WTC11 (cell line): Measurements from ENCODE around the gene ABCA3. TPM values are rescaled to one million over a fixed set of nuclear protein-coding genes. Genes with fewer than 3 reads are reported as not detected.

Experiments used
- ATAC-seq: fragments of 200-7000 bp; cut with Tn5 transposase; 2 replicates; pipeline ENCODE4 v1.10.0; 2021; ENCODE audit warnings: mild to moderate bottlenecking, moderate library complexity
- CTCF ChIA-PET: fragments of 300-600 bp; sonication (Branson Sonifier 250); formaldehyde crosslinking; loops from one replicate; lab custom pipeline; 2021; ENCODE audit warnings: antibody characterized with exemption; lab: Charles Lee
- POLR2A ChIA-PET: fragments of 350-600 bp; sonication (Branson Sonifier 250); formaldehyde crosslinking; loops from one replicate; lab custom pipeline; 2021; ENCODE audit warnings: antibody characterized with exemption; lab: Charles Lee
- DNase-seq: peaks from one replicate; pipeline ENCODE4 v3.0.0; 2021; ENCODE audit warnings: low spot score
- H3K27ac Mint-ChIP-seq: 2 replicates; pipeline ENCODE4 v1.8.0; 2021; ENCODE audit warnings: mixed read lengths
- H3K27me3 Mint-ChIP-seq: 2 replicates; pipeline ENCODE4 v1.8.0; 2021; ENCODE audit warnings: low read depth, mild to moderate bottlenecking, moderate library complexity, mixed read lengths
- H3K36me3 Mint-ChIP-seq: 2 replicates; pipeline ENCODE4 v1.8.0; 2021; ENCODE audit warnings: mixed read lengths
- H3K4me1 Mint-ChIP-seq: 2 replicates; pipeline ENCODE4 v1.8.0; 2022; ENCODE audit warnings: mixed read lengths
- H3K4me3 Mint-ChIP-seq: 2 replicates; pipeline ENCODE4 v1.8.0; 2021; ENCODE audit warnings: mild to moderate bottlenecking, moderate library complexity, mixed read lengths
- H3K9me3 Mint-ChIP-seq: 2 replicates; pipeline ENCODE4 v1.8.0; 2021; ENCODE audit warnings: mixed read lengths
- CREB1 ChIP-seq: sonication (generic); formaldehyde crosslinking; IDR thresholded peaks from 2 replicates; pipeline ENCODE4 v1.8.0; 2023; ENCODE audit warnings: mild to moderate bottlenecking, missing genetic modification reagents
- CREM ChIP-seq: sonication (generic); formaldehyde crosslinking; IDR thresholded peaks from 2 replicates; pipeline ENCODE4 v1.8.1; 2022; ENCODE audit warnings: mild to moderate bottlenecking, missing genetic modification reagents, moderate library complexity
- ELF4 ChIP-seq: sonication (generic); formaldehyde crosslinking; IDR thresholded peaks from 2 replicates; pipeline ENCODE4 v1.8.1; 2022; ENCODE audit warnings: low read depth, mild to moderate bottlenecking, moderate library complexity, missing genetic modification reagents
- EMX1 ChIP-seq: fragments of 250-450 bp; sonication (Bioruptor Pico); IDR thresholded peaks from 2 replicates; pipeline ENCODE4 v1.8.0; 2021; ENCODE audit warnings: mild to moderate bottlenecking
- ESRRA ChIP-seq: sonication (generic); formaldehyde crosslinking; IDR thresholded peaks from 2 replicates; pipeline ENCODE4 v1.8.1; 2022; ENCODE audit warnings: mild to moderate bottlenecking, missing genetic modification reagents, borderline replicate concordance
- FOXP1 ChIP-seq: sonication (generic); formaldehyde crosslinking; IDR thresholded peaks from 2 replicates; pipeline ENCODE4 v1.8.0; 2022; ENCODE audit warnings: missing genetic modification reagents, mild to moderate bottlenecking, moderate library complexity, borderline replicate concordance
- GABPB1 ChIP-seq: sonication (generic); formaldehyde crosslinking; IDR thresholded peaks from 2 replicates; pipeline ENCODE4 v1.8.1; 2023; ENCODE audit warnings: mild to moderate bottlenecking, missing genetic modification reagents
- GTF2I ChIP-seq: fragments of 250-450 bp; sonication (Bioruptor Pico); conservative IDR thresholded peaks from 2 replicates; pipeline ENCODE4 v1.4.0; 2021; ENCODE audit warnings: mild to moderate bottlenecking
- MXD4 ChIP-seq: fragments of 250-450 bp; sonication (Bioruptor Pico); IDR thresholded peaks from 2 replicates; pipeline ENCODE4 v1.8.0; 2021; ENCODE audit warnings: mild to moderate bottlenecking, moderate library complexity, borderline replicate concordance
- NFE2L1 ChIP-seq: sonication (generic); formaldehyde crosslinking; IDR thresholded peaks from 2 replicates; pipeline ENCODE4 v1.8.1; 2023; ENCODE audit warnings: missing genetic modification reagents
- NR1H2 ChIP-seq: sonication (generic); formaldehyde crosslinking; IDR thresholded peaks from 2 replicates; pipeline ENCODE4 v1.9.0; 2021; ENCODE audit warnings: mild to moderate bottlenecking, moderate library complexity, missing genetic modification reagents
- SMAD4 ChIP-seq: sonication (generic); formaldehyde crosslinking; IDR thresholded peaks from 2 replicates; pipeline ENCODE4 v1.8.0; 2022; ENCODE audit warnings: mild to moderate bottlenecking, missing genetic modification reagents
- ZNF121 ChIP-seq: sonication (generic); formaldehyde crosslinking; IDR thresholded peaks from 2 replicates; pipeline ENCODE4 v1.8.0; 2023; ENCODE audit warnings: missing genetic modification reagents
- ZNF219 ChIP-seq: sonication (generic); formaldehyde crosslinking; IDR thresholded peaks from 2 replicates; pipeline ENCODE4 v1.8.0; 2023; ENCODE audit warnings: missing genetic modification reagents, mild to moderate bottlenecking, borderline replicate concordance
- ZNF232 ChIP-seq: sonication (generic); formaldehyde crosslinking; IDR thresholded peaks from 2 replicates; pipeline ENCODE4 v1.8.0; 2022; ENCODE audit warnings: mild to moderate bottlenecking, missing genetic modification reagents
- ZNF423 ChIP-seq: fragments of 250-450 bp; sonication (Bioruptor Pico); IDR thresholded peaks from 2 replicates; pipeline ENCODE4 v2.1.2; 2022; ENCODE audit warnings: mild to moderate bottlenecking, moderate library complexity
- total RNA-seq: library from RNA; stranded (reverse); gene quantifications from 3 replicates; pipeline ENCODE4 v1.2.3, GENCODE V29; 2021
- TF ChIP-seq, protein P1 (sequence below): sonication (generic); formaldehyde crosslinking; IDR thresholded peaks from 2 replicates; pipeline ENCODE4 v1.8.0; 2022; ENCODE audit warnings: mild to moderate bottlenecking, missing genetic modification reagents
- TF ChIP-seq, protein P2 (sequence below): fragments of 250-450 bp; sonication (Bioruptor Pico); IDR thresholded peaks from 2 replicates; pipeline ENCODE4 v2.1.2; 2022; ENCODE audit warnings: mild to moderate bottlenecking, moderate library complexity
- TF ChIP-seq, protein P3 (sequence below): sonication (generic); formaldehyde crosslinking; IDR thresholded peaks from 2 replicates; pipeline ENCODE4 v1.8.0; 2023; ENCODE audit warnings: missing genetic modification reagents, mild to moderate bottlenecking, borderline replicate concordance
- TF ChIP-seq, protein P4 (sequence below): sonication (generic); formaldehyde crosslinking; IDR thresholded peaks from 2 replicates; pipeline ENCODE4 v1.8.1; 2023; ENCODE audit warnings: mild to moderate bottlenecking, missing genetic modification reagents, borderline replicate concordance

ABCA3 gene
- total RNA-seq, 1 experiment from 2014 or later, result 12.1 TPM

DNA sequence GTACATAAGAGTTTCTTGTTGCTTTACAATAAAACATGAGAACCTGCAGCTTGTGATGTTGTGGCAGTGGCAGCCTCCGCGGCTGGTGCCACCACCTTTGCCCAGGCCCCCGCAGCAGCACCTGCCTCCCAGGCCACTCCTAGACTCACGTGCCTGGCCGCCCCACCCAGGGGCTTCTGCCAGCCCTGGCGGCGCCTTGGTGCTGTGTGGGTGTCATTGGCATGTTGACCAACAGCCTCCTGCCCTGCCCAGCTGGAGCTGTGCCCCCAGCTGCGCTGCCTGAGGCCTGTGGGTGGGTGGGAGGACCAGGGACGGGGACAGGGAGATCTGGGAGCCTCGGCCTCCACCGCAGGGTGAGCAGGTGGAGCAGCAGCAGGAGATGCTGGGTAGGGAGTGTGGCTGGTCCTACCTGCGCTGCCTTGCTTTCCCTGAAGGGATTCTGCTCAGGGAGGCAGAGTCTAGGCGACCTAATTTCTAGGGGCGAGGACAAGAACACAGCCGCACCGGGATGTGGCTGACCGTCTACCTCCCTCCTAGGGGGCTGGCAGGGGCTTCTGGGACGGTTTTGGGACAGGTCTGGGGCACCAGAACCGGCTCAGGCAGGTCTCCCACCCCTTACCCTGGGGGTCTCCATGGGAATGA is 104.7 kb downstream of the ABCA3 start:
- Mint-ChIP-seq H3K9me3 (no peaks in the 10 kb centered on the region), H3K27me3 (peaks cover 16% of the 10 kb centered on the region), H3K4me1 (no peaks in the 10 kb centered on the region), H3K4me3 (peak overlapping the region; percentile 47; the same call in 1 of the 2 replicates), H3K27ac (no peak overlapping the region), H3K36me3 (no peaks in the 10 kb centered on the region)
- ChIA-PET POLR2A (interaction anchor here (1.0 to 4.1 kb wide), 3 partner anchors 16 to 28 kb away, joined by 4 to 28 read pairs (median 8); partner anchors contain the start of genes ECI1 and PGP), CTCF (interaction anchor here (1.0 to 4.5 kb wide), 7 partner anchors 16 to 265 kb away, joined by 3 to 51 read pairs (median 5); partner anchors contain the start of genes CASKIN1, ECI1 and PGP)
- ATAC-seq, result no peak
- TF ChIP-seq ELF4 (CRISPR knock-in tag) (no peak), MXD4 (no peak), NR1H2 (CRISPR knock-in tag) (no peak), CREB1 (CRISPR knock-in tag) (no peak), ZNF121 (CRISPR knock-in tag) (no peak), EMX1 (CRISPR knock-in tag) (no peak), ZNF423 (CRISPR knock-in tag) (no peak), CREM (no peak)
- TF ChIP-seq, protein P1, sequence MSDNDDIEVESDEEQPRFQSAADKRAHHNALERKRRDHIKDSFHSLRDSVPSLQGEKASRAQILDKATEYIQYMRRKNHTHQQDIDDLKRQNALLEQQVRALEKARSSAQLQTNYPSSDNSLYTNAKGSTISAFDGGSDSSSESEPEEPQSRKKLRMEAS (CRISPR knock-in tag), result no peak
- TF ChIP-seq, protein P2, sequence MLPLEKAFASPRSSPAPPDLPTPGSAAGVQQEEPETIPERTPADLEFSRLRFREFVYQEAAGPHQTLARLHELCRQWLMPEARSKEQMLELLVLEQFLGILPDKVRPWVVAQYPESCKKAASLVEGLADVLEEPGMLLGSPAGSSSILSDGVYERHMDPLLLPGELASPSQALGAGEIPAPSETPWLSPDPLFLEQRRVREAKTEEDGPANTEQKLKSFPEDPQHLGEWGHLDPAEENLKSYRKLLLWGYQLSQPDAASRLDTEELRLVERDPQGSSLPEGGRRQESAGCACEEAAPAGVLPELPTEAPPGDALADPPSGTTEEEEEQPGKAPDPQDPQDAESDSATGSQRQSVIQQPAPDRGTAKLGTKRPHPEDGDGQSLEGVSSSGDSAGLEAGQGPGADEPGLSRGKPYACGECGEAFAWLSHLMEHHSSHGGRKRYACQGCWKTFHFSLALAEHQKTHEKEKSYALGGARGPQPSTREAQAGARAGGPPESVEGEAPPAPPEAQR (CRISPR knock-in tag), result no peak
- DNase-seq, result no peak

DNA sequence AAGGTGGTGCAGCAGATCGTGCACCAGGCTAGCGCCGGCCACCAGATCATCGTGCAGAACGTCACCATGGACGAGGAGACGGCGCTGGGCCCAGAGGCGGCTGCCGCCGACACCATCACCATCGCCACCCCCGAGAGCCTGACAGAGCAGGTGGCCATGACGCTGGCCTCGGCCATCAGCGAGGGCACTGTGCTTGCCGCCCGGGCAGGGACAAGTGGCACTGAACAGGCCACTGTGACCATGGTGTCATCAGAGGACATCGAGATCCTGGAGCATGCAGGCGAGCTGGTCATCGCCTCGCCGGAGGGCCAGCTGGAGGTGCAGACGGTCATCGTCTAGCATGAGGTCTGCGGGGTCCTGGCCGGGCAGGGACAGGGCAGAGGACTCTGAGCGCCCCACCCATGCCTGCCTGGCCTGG is 105.3 kb downstream of the ABCA3 start:
- DNase-seq (no peak), ATAC-seq (no peak)
- no peak overlapping the region for H3K4me3 Mint-ChIP-seq
- TF ChIP-seq GABPB1 (CRISPR knock-in tag) (no peak), FOXP1 (CRISPR knock-in tag) (0 out of 2 replicates have a peak, but pooled peaks have one; percentile 39), SMAD4 (CRISPR knock-in tag) (no peak)
- H3K9me3 Mint-ChIP-seq, result no peaks in the 10 kb centered on the region
- POLR2A ChIA-PET, result interaction anchor here (2.5 to 4.1 kb wide), 2 partner anchors 17 to 21 kb away, joined by 8 to 28 read pairs; partner anchors contain the start of genes ECI1 and PGP
- CTCF ChIA-PET, result interaction anchor here (4.5 kb wide), 1 partner anchor 40 kb away, joined by 51 read pairs; the partner anchor contains the start of gene CASKIN1
- no peak overlapping the region for H3K27ac Mint-ChIP-seq
- no peaks in the 10 kb centered on the region for H3K4me1 Mint-ChIP-seq
- H3K27me3 Mint-ChIP-seq, result peaks cover 16% of the 10 kb centered on the region
- no peaks in the 10 kb centered on the region for H3K36me3 Mint-ChIP-seq

DNA sequence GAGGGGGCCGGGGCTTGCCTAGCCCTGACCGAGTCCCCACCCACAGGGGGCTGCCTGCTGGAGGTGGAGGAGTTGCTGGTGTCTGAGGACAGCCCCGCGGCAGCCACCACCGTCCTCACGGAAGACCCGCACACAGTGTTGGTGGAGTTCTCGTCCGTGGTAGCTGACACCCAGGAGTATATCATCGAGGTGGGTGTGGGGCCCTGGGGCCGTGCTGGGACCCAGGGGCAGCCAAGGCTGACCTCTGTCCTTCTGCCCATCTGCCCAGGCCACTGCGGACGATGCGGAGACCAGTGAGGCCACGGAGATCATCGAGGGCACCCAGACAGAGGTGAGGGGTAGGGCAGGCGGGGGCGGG is 105.7 kb downstream of the ABCA3 start:
- H3K4me1 Mint-ChIP-seq, result no peaks in the 10 kb centered on the region
- no peaks in the 10 kb centered on the region for H3K9me3 Mint-ChIP-seq
- CTCF ChIA-PET, result no interaction called here
- no peak overlapping the region for H3K4me3 Mint-ChIP-seq
- DNase-seq, result no peak
- TF ChIP-seq NFE2L1 (no peak), ESRRA (CRISPR knock-in tag) (no peak), ZNF219 (no peak), MXD4 (no peak), EMX1 (CRISPR knock-in tag) (no peak), GABPB1 (CRISPR knock-in tag) (no peak), CREB1 (CRISPR knock-in tag) (no peak), GTF2I (no peak), ZNF232 (CRISPR knock-in tag) (no peak)
- TF ChIP-seq, protein P3, sequence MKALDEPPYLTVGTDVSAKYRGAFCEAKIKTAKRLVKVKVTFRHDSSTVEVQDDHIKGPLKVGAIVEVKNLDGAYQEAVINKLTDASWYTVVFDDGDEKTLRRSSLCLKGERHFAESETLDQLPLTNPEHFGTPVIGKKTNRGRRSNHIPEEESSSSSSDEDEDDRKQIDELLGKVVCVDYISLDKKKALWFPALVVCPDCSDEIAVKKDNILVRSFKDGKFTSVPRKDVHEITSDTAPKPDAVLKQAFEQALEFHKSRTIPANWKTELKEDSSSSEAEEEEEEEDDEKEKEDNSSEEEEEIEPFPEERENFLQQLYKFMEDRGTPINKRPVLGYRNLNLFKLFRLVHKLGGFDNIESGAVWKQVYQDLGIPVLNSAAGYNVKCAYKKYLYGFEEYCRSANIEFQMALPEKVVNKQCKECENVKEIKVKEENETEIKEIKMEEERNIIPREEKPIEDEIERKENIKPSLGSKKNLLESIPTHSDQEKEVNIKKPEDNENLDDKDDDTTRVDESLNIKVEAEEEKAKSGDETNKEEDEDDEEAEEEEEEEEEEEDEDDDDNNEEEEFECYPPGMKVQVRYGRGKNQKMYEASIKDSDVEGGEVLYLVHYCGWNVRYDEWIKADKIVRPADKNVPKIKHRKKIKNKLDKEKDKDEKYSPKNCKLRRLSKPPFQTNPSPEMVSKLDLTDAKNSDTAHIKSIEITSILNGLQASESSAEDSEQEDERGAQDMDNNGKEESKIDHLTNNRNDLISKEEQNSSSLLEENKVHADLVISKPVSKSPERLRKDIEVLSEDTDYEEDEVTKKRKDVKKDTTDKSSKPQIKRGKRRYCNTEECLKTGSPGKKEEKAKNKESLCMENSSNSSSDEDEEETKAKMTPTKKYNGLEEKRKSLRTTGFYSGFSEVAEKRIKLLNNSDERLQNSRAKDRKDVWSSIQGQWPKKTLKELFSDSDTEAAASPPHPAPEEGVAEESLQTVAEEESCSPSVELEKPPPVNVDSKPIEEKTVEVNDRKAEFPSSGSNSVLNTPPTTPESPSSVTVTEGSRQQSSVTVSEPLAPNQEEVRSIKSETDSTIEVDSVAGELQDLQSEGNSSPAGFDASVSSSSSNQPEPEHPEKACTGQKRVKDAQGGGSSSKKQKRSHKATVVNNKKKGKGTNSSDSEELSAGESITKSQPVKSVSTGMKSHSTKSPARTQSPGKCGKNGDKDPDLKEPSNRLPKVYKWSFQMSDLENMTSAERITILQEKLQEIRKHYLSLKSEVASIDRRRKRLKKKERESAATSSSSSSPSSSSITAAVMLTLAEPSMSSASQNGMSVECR (CRISPR knock-in tag), result no peak
- TF ChIP-seq, protein P4, sequence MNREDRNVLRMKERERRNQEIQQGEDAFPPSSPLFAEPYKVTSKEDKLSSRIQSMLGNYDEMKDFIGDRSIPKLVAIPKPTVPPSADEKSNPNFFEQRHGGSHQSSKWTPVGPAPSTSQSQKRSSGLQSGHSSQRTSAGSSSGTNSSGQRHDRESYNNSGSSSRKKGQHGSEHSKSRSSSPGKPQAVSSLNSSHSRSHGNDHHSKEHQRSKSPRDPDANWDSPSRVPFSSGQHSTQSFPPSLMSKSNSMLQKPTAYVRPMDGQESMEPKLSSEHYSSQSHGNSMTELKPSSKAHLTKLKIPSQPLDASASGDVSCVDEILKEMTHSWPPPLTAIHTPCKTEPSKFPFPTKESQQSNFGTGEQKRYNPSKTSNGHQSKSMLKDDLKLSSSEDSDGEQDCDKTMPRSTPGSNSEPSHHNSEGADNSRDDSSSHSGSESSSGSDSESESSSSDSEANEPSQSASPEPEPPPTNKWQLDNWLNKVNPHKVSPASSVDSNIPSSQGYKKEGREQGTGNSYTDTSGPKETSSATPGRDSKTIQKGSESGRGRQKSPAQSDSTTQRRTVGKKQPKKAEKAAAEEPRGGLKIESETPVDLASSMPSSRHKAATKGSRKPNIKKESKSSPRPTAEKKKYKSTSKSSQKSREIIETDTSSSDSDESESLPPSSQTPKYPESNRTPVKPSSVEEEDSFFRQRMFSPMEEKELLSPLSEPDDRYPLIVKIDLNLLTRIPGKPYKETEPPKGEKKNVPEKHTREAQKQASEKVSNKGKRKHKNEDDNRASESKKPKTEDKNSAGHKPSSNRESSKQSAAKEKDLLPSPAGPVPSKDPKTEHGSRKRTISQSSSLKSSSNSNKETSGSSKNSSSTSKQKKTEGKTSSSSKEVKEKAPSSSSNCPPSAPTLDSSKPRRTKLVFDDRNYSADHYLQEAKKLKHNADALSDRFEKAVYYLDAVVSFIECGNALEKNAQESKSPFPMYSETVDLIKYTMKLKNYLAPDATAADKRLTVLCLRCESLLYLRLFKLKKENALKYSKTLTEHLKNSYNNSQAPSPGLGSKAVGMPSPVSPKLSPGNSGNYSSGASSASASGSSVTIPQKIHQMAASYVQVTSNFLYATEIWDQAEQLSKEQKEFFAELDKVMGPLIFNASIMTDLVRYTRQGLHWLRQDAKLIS (CRISPR knock-in tag), result no peak
- POLR2A ChIA-PET, result interaction anchor here (0.6 kb wide), 1 partner anchor 1560 kb away, joined by 3 read pairs; no protein-coding TSS in a partner anchor
- no peak for ATAC-seq
- peaks cover 16% of the 10 kb centered on the region for H3K27me3 Mint-ChIP-seq
- H3K36me3 Mint-ChIP-seq, result peaks cover 3% of the 10 kb centered on the region; the same call in 1 of the 2 replicates
- H3K27ac Mint-ChIP-seq, result no peak overlapping the region
